GM13976 (cell line): ENCODE data around the gene HPD.

ENCODE experiments used
- DNase-seq: peaks from one replicate; pipeline ENCODE4 v3.0.0; 2012; ENCODE audit warnings: low spot score
- in situ Hi-C: fragments of 300-500 bp; cut with MboI; formaldehyde crosslinking; loops from one replicate; pipeline ENCODE4 v1.12.0; 2022; ENCODE audit warnings: low sequenced_read_pairs, mixed read lengths, inconsistent platforms; ENCODE audit not compliant: unreplicated experiment
- TF ChIP-seq, protein P1 (sequence below): IDR thresholded peaks from 2 replicates; pipeline ENCODE4 v1.5.1; 2012; ENCODE audit warnings: borderline replicate concordance, mild to moderate bottlenecking; ENCODE audit not compliant: insufficient read depth; ENCODE audit errors: extremely low read depth, missing control alignments, control extremely low read depth

HPD gene

DNA sequence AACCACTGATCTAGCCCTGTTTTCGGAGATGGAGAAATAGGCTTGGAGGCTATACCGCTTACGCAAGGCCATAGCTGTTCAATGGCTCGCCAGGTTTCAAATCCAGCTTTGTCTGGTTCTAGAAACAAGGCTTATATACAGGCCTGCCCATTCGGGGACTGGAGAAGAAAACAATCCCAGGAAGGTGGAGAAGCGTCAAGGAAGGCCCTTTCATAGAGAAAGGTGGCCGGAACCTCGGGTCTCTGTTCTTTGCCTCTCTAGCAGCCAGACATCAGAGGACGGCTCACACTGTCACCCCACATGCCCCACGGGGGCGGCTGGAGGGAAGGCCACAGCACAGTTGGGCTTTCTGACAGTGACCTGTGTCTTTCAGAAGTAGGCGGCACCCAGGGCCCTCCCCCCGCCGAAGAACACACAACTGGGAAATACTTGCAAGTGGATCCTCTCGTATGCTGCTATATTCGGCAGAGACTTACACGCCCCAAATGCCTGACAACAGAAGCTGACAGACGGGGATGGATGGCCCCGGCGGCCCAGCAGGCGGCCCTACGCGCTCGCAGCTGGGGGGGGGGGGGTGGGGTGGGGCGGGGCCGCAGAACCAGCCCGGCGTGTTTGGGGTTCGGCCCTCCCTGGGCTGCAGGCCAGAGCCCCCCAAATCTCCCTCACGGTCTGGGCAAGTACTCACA, 59.4 kb downstream of the HPD start:
- in situ Hi-C loops: no loop called here
- TF ChIP-seq, protein P1, sequence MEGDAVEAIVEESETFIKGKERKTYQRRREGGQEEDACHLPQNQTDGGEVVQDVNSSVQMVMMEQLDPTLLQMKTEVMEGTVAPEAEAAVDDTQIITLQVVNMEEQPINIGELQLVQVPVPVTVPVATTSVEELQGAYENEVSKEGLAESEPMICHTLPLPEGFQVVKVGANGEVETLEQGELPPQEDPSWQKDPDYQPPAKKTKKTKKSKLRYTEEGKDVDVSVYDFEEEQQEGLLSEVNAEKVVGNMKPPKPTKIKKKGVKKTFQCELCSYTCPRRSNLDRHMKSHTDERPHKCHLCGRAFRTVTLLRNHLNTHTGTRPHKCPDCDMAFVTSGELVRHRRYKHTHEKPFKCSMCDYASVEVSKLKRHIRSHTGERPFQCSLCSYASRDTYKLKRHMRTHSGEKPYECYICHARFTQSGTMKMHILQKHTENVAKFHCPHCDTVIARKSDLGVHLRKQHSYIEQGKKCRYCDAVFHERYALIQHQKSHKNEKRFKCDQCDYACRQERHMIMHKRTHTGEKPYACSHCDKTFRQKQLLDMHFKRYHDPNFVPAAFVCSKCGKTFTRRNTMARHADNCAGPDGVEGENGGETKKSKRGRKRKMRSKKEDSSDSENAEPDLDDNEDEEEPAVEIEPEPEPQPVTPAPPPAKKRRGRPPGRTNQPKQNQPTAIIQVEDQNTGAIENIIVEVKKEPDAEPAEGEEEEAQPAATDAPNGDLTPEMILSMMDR: no peak
- peak; percentile 77 for DNase-seq

DNA sequence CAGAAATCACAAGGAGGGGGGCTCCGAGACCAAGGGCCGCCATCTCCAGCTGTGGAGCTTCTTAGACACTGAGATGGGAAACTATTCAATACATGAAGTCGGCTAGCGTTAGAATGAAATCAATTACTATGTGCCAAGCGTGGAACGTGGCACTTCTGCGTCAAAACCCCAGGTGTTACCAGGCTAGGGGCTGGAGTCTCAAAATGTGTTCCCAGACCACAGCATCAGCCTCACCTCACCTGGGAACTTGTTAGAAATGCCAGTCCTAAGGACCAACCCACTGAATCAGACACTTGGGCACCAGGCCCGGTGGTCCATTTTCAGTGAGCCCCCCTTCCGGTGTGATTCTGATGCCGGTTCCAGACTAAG, 59.9 kb downstream of the HPD start:
- in situ Hi-C loops: no loop called here
- DNase-seq: no peak
- TF ChIP-seq, protein P1: no peak

DNA sequence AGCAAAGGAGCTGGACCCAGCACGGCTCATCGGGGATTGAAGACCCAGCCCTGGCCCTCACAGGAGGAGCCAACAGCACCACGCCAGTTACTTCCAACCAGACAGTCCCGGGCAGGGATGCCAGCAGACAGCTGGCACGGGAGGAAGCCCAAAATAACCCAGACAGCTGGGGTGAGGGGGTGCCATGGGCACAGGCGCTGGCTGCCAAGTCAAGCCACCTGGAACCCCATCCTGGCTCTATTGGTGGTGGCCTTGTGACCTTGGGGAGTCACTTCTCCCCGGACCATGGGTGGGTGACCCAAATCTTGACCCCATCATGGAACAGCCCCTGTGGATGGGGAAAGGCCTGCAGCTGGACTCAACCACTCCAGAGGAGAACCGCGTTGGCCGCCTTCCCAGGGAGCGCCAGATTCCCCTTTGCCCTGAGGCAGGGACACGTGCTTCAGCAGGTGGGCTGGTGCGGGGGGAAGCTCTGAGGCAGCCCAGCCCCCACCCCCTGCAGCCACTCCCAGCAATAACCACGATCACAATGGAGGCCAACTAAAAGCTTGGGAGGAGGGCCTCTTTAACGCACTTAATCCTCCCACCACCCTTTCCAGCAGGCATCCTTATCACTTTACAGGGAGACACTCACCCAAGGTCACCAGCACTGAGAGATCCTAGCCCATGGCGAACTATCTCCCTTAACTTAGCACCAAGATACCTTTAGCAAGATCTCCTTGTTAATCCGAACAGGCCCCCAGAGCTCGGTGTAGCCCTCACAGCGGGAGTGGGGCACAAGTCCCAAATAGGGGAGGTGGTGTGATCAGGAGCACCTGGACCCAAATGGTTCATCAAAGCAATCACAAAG, 60.5 kb downstream of the HPD start:
- in situ Hi-C loops: no loop called here
- no peak for DNase-seq
- TF ChIP-seq, protein P1: no peak

DNA sequence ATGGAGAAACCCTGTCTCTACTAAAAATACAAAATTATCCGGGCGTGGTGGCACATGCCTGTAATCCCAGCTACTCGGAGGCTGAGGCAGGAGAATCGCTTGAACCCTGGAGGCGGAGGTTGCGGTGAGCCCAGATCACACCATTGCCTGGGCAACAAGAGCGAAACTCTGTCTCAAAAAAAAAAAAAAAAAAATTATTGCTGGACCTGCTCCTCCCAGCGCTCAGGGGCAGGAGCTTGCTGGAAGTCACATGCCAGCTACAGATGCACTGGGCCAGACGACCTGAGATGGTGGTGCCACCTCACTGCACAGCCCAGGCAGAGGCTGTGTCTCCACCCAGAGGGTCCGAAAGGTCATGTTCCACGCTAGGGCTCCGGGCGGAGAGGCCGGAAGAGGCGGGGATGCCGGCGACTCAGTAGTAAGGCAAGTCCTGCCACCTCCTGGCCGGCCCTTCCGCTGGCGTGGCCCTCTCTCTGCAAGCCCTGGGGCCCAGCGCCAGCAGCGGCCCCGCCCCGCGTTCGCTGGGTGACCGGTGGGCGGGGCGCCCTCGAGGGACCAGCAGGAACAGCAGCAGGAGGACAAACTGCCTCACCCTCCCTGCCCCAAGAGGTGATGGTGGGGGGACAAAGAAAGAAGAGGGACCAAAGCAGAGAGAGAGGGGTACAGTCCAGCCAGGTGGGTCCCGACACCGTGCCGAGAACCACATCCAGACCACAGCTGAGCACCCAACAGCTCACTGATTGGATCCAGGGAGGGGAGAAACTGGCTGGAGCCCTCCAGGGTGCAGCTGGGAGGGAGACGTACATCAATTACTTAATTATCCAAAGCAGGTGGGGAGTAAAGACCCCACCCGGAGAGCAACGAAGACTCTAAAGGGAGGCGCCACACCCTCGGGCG, 61.6 kb downstream of the HPD start:
- TF ChIP-seq, protein P1: no peak
- in situ Hi-C loops: no loop called here
- DNase-seq: no peak

DNA sequence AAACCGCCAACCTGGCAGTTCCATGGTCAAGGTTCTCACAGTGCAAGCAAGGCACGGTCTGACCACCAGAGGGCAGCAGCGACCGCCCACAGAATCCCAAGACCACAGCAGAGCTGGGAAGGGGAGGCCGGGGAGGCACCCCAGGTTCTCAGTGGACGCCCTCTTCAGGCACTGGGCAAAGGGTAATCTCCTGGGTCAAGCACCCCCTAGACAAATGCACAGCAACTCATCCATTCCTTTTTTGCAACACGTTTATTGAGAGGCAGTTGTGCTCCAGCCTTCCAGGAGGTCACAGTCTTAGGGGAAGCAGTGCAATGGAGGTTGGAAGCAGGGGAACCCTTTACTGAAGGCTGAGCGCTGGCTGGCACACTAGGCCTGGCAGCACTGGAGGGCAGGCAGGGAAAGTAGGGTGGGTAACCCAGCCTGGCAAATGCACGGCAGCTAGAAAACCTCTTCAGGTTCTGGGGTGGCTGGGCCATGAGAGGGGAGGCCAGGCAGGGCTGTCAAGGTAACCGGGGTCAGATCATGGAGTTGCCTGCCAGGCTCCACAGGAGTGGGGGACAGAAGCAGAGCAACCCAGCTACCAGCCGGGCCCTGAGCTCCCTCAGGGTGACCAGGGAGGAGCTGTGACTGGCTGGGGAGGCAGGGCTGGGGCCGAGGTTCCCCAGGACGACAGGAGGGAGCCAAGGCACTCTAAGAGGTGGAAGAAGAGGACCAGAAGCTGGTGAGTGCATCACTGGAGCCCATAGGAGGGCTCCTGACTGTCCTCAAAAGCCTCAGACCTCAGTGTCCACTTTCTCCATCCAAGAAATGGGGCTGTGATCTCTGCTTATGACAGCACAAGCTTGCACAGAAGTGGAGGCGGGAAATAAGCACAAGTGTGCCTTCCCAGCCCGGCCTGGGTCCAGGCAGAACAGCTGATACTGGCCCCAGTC, 63.4 kb downstream of the HPD start:
- TF ChIP-seq, protein P1: peak; percentile 98
- peak; percentile 83 for DNase-seq

More for the DNA sequence above, 63.4 kb downstream of the HPD start:
- in situ Hi-C loops: no loop called here
